GM18870 (cell line): ENCODE data around the gene TTLL10.
"Not testable (repeated sequence)": the region's sequence is repeated elsewhere in the genome, so short reads cannot be mapped to it uniquely, and the experiment has no call there.

Source experiments
- ATAC-seq: cut with Tn5 transposase; IDR thresholded peaks from one replicate; pipeline ENCODE4 v1.9.1; 2021; ENCODE audit warnings: moderate library complexity; ENCODE audit not compliant: unreplicated experiment

The TTLL10 gene

DNA sequence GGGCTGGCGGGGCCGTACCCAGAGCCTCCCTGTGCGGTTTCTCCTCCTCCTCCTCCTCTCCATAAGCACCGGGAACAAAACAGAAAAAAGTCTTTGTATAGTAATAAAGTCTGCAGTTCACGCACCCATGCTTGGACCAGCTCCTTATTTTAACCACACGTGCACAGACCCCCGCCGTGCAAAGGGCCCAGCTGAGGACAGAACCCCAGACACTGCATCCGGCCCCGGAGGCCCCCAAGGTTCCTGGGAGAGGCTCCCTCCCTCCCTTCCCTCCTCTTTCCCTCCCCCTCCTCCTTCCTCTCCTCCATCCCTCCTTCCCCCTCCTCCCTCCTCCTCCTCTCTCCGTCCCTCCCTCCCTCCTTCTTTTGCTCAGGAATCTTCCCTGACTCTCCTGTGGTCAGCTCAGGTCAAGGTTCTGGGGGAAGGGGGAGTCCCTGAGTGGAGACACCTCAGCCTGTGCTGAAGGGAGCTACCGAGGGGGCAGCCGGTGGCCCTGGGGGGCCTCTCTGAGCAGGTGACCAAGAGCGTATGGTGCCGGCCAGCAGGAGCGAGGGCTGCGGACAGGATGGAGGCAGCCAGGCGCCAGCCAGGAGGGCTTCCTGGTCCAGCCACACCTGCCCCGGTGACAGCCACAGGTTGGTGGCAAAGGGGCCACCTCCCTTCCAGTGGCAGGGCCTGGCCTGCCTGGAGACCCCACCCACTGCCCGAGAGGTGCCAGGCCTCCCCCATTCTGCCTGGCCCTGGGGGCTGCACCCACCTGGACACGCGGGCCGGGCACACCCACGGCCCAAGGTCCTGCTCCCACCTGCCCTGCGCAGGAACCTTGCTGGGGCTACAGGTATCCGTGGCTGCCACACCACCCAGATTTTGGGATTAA, 3.2 kb upstream of the TTLL10 start:
- ATAC-seq: no peak

DNA sequence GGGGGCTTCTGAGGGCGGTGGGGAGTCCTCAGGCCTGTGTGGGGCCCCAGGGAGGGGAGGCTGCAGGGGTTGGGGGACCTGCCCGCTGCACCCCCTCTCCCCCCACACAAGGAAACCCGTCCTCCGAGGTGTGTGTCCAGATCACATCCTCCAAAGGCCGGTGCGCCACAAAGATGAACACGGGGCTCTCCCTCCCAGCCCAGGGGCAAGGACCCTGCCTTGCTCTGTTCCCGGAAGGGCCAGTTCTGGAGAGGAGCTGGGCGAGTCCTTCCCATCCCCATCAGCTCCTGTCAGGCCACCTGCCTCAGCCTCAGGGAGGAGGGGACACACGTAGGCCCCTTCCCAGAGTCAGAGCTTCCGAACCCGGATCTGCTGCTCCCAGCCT, 2.5 kb upstream of the TTLL10 start:
- ATAC-seq: no peak

DNA sequence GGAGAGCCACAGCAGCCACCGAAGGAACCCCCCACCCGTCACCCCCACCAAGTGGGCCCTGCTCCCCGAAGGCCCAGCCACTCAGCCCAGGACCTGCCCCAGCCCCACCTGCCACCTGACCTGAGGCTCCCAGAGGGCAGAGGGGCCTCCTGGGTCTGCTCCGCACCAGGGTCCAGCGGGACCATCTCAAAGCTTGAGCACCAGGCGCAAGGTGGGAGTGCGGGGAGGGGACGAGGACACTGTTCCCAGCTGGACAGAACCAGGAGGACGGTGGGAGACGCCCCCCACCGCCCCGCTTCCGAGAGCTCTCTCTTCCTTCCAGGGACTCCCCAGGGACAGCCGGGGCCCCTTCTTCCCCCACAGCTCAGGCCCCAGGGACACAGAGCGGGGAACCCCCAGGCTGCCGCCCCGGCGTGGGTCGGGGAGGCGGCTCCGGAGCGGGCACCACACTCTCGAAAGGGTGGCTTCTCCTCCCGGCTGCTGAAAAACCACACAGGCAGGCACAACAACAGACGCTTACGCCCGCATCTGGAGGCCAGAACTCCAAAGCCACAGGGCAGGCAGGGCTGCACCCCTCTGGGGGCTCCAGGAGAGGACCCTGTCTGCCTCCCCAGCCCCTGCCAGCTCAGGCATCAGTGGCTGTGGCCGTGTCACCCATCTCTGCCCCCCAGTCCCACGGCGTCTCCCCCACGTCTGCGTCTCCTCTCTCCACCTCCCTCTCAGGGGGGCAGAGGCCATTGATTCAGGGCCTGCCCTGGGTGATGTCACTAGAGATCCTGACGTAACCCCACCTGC, 1.9 kb upstream of the TTLL10 start:
- no peak for ATAC-seq

DNA sequence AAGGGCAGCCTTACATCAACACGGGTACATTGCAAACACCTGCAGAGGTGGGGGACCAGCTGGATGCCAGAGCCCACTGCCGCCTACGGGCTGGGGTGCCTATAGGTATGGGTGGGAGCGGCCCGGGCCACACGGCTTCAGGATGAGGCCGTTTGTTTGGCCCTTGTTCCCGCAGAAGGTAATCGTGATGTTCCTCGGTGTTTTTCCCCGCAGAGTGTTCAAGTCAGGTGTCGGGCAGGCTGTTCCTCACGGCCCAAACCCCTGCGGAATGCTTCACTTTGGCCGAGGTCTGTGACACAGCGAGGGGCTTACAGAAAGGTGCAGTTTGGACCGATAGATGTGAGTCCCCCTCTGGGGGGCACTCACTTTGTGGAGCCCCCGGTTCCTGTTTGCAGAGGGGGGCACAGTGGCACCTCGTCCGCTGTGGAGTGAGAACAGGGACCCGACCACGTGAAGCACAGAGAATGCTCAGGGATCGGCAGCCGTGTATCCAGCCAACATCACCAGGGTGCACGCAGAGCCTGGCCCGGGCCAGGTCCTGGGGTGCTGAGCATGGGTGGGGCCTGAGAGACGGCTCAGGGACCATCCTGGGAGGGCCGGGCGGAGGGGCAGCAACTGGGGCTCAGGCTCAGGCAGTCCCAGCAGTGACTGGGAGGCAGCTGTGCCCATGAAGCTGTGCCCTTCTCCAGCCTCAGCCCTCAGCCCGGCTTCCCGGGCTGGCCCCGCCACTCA, 453 bp upstream of the TTLL10 start:
- no peak for ATAC-seq

DNA sequence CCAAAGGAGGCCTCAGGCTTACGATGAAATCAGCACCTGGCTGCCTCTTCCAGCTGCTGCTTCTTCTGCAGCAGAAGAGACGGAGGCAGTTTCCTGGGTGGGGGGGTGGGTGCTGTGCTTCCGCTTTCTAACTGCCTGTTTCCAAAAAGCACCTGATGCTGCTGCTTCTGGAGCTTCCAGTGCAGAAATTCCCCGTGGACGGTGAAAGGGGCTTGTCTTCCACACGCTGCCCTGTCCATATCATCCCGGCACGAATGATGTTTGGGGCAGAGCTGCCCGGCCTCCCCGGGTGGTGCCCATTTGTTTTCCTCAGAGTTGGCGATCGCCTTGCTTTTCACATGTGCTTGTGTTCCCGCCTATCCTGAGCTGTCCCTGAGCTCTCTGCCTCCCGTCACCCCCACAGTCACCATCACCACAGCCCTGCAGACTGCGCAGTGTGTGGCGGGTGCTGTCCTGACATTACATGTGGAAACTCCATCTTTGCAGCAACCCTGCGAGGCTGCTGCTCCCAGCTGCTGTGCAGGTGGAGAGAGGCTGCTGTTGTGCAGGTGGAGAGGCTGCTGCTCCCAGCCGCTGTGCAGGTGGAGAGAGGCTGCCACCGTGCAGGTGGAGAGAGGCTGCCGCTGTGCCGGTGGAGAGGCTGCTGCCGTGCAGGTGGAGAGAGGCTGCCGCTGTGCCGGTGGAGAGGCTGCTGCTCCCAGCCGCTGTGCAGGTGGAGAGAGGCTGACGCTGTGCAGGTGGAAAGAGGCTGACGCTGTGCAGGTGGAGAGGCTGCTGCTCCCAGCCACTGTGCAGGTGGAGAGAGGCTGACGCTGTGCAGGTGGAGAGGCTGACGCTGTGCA, 1.8 kb downstream of the TTLL10 start:
- ATAC-seq: no peak

DNA sequence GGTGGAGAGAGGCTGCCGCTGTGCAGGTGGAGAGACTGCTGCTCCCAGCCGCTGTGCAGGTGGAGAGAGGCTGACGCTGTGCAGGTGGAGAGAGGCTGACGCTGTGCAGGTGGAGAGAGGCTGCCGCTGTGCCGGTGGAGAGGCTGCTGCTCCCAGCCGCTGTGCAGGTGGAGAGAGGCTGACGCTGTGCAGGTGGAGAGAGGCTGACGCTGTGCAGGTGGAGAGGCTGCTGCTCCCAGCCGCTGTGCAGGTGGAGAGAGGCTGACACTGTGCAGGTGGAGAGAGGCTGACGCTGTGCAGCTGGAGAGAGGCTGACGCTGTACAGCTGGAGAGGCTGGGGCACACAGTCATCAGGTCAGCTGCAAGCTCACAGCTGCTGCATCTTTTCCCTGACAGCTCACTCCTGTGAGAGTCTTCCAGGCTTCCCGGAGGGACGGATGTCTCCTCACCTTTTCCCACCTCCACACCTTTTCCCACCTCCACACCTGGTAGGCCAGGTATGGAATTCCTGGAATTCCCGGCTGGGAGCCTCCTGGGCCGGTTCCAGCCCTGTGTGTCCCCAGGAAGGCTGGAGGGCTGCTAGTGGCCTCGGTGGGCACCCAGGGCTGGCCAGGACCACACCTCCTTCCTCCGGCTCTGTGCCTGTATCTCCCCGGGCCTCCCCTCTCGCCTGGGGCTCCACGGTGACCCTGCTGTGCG, 2.5 kb downstream of the TTLL10 start:
- not testable (repeated sequence) for ATAC-seq

DNA sequence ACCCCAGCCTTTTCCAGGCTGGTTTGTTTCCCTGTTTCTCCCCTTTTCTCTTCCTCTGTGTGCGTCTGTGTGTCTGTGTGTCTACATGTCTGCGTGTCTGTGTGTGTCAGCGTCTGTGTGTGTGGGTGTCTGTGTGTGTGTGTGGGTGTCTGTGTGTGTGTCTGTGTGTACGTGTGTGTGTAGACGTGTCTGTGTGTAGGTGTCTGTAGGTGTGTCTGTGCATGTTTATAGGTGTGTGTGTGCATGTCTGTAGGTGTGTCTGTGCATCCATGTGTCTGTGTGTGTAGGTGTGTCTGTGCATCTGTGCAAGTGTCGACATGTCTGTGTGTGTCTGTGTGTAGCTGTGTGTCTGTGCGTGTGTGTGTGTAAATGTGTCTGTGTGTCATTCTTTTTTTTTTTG, 3.3 kb downstream of the TTLL10 start:
- ATAC-seq: no peak

DNA sequence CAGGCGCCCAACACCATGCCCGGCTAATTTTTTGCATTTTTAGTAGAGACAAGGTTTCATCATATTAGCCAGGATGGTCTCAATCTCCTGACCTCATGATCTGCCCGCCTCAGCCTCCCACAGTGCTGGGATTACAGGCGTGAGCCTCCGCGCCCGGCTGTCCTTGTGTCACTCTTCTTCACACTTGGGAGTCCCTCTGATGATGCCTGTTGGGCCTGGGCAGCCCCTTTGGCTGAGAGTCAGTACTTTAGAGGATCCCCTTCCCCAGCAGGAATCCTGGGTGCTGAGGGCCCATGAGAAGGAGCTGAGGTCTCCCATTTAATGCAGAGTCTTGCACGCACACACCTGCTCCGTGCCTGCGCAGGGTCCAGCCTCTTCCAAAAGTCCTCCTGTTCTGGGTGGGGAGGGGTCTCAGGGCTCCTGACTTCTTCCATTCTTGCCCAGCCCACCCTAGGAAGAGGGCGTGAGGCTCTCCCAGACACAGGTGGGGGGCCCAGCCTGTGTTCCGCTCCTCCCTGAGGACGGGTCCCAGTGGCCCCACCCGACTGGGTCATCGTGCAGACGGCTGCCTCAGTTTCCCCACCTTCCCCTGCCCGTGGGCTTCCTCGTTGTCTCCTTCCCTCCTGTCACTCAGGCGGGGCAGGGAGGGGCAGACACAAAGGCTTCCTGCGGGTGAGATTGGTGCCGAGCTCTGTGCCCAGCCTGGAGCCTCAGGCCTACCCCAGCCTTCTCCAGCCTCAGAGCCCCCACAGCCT, 3.9 kb downstream of the TTLL10 start:
- ATAC-seq: no peak

DNA sequence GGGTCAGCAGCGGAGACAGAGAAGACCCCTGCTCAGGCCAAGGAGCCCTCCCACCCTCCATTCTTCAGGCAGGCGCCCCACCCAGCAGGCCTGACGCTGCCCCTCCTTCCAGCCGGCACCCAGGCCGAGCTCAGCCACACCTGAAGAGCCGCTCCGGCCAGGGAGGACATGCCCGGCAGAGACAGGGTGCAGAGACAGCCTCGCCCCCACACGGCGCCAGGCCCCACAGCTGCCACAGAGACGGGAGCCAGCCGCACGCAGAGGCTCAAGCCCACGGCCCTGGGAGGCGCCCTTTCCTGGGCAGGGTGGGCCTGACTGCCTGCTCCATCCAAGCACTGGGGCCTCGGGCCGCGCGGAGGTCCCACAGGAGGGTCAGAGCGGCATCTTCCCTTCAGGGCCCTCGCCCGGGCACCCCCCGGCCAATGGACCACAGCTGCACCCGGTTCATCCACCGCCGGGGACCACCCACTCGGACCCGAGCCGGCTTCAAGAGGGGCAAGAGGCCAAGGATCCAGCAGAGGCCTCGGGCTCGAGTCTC, 5.2 kb downstream of the TTLL10 start:
- ATAC-seq: no peak

DNA sequence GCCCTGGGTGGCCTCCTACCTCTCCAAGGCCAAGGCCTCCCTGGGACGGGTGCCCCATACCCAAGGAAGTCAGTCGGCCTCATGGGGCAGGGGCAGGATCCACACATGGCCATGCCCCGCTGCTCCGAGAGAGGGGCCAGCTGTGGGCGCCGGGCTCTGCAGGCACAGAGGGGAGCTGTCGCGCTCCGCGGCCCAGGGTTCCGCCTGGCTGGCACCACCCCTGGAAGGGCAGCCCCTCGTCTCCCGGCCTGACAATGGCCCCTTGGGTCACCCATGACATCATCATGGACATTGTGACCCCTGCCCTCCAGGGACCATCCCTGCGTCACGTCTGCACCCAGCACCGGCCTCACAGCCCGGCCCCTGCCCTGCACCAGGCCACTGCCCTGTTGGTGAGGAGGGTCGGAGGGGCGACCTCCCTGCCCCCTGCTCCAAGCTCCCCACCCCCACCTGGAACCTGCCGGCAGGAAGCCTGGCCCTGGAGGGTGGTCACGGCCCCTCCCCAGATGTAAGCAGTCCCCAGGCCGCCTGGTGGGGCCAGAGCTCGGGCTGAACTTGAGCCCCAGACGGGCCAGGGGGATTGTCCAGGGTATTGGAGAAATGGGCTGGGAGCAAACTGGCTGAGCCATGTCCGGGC, 5.8 kb downstream of the TTLL10 start:
- no peak for ATAC-seq

DNA sequence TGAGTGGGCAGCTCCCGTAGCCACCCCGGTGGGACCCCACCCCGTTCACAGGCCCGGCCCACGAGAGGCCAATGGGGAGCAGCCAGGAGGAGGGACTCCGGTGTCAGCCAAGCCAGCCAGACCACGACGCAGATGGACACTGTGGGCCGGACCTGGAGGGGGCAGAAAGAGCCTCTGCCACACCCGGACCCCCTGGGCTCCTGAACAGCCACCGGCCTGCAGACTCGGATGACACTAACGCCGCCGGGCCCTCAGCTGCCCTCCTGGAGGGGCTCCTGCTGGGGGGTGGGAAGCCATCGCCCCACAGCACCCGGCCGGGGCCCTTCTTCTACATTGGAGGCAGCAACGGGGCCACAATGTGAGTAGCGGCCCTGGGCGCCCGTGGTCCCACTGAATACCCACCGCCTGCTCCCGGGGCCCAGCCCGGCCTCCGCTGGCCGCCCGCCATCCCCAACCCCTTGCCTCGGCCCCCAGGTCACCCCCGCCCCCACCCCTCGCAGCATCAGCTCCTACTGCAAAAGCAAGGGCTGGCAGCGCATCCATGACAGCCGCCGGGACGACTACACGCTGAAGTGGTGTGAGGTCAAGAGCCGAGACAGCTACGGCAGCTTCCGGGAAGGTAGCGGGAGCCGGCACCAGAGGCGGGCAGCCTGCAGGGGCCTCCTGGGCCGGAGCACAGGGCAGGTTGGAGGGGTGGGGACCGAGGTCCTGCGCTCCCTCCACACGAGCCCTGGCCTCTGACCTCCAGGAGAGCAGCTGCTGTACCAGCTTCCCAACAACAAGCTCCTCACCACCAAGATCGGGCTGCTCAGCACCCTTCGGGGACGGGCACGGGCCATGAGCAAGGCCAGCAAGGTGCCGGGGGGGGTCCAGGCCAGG, 6.5 kb downstream of the TTLL10 start:
- no peak for ATAC-seq

DNA sequence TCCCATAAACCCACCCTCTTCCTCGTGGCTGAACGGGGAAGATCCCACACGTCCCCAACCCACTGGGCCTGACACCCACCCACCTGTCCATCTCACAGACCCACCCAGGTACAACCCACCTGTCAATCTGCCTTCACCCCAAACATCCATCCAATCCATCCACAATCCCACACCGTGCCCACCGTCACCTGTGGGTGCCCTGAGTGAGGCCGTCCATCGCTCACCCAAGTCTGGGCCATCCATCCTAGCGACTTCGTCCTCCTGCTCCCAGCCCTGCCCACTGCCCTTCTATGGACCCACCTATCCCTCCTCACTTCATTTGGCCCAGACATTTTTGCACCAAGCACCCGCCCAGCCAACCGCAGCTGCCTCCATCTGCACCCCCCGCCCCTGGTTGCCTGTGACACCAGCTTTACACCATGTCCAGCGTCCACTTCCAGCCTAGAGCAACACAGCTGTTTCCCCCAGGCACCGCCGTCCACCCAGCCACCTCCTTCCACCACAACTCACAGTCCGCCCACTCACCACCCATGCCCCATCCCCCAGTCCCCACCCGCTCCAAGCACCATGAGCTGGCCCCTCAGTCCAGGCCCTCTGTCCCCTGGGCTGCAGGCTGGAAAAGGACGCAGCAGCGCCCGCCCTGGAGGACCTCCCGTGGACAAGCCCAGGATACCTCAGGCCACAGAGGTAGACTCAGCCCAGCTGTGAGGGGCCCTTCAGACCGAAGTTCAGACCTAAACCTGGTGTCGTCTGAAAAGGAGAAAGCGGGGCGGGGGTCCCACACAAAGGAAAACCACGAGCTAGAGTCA, 7.7 kb downstream of the TTLL10 start:
- no peak for ATAC-seq

DNA sequence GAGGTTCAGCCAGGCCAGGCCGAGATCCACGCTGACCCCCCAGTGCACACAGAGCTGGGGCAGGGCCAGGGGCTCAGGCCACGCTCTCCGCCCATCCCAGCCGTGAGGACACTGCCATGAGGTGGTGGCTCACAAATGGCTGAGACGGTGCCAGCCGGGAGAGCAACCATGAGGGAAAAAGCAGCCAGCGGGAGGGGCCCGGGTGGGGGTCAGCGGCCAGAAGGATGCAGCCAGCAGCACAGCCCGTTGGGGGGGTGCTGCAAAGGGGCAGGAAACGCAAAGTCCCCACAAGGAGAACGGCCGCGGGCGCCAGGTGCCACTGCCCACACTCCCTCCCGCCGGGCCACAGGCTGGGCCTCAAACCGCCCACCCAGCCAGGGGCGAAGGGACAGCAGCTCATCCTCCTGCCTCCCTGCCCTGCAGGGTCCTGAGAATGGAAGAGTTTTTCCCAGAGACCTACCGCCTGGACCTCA, 8.3 kb downstream of the TTLL10 start:
- no peak for ATAC-seq

DNA sequence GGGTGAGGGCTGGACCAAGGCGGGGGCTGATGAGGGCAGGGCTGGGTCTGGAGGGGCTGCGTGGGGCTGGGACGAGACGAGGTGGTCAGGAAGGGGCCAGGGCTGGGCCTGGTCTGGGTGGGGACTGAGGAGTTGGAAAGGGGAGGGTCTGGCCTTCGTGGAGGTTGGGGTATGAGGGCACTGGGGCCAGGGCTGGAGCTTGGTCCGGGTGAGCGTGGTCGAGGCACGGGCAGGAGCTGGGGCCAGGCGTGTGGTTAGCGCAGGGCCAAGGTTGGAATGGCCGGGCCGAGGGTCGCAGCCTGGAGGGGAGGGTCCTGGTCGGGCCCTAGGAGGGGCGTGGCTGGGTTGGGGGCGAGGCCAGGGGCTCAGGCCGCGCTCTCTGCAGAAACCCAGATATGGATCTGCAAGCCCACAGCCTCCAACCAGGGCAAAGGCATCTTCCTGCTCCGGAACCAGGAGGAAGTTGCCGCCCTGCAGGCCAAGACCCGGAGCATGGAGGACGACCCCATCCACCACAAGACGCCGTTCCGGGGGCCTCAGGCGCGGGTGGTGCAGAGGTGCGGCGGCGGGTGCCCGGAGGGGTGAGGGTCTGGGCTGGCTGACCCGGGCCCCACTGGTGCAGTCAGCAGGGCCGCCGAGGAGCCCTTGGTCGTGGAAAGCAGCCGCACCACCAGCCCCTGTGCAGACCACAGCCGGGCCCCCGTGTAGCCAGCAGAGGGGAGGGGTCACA, 9.0 kb downstream of the TTLL10 start:
- ATAC-seq: no peak

DNA sequence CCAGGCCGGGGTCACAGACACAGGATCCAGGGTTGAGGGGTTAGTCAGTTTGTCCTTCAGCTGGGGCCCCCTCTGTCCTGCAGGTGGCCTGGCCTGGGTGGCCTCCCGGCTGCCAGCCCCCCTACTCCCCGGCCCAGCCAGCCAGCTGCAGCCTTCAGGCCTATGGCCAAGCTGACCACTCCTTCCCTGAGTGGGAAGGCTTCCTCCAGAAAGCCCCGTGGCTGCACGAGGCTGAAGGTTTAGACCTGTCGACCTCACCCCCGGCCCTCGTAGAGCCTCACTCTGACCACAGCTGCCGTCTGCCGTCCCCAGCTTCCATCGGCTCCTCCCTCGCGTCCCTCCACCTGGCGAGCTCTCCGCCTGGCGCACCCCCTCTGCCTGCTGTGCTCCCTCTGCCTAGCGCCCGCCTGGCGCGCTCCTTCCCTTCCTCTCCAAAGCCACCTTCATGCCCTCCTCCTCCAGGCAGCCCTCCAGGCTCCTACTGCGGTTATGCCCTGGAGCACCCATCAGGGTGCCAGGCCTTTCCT, 9.6 kb downstream of the TTLL10 start:
- no peak for ATAC-seq
